ENCODE measurements around the gene SNRNP48.

The SNRNP48 gene

GRCh38 chr6:7593229-7593628 is 3.2 kb downstream of the SNRNP48 start:
- DNase-seq (ENCODE audit: low read depth, low spot score): no peak

GRCh38 chr6:7594579-7595125 is 4.7 kb downstream of the SNRNP48 start:
- DNase-seq (ENCODE audit: low read depth, low spot score): no peak

GRCh38 chr6:7604003-7604402 is 14.0 kb downstream of the SNRNP48 start:
- no peak for DNase-seq (ENCODE audit: low read depth, low spot score)

GRCh38 chr6:7604506-7604905 is 14.5 kb downstream of the SNRNP48 start:
- DNase-seq (ENCODE audit: low read depth, low spot score): no peak

- DNase-seq (ENCODE audit: low read depth, low spot score): no peak
Observed at GRCh38 chr6:7615611-7616383, 25.8 kb downstream of the SNRNP48 start.

GRCh38 chr6:7617801-7618764 is 28.1 kb downstream of the SNRNP48 start:
- DNase-seq (ENCODE audit: low read depth, low spot score): no peak

- no peak for DNase-seq (ENCODE audit: low read depth, low spot score)
Observed at GRCh38 chr6:7621761-7622160, 31.8 kb downstream of the SNRNP48 start.

GRCh38 chr6:7624796-7625710 is 35.1 kb downstream of the SNRNP48 start:
- DNase-seq (ENCODE audit: low read depth, low spot score): no peak

GRCh38 chr6:7628479-7628878 is 38.5 kb downstream of the SNRNP48 start:
- no peak for DNase-seq (ENCODE audit: low read depth, low spot score)

- no peak for DNase-seq (ENCODE audit: low read depth, low spot score)
Observed at GRCh38 chr6:7628909-7629308, 38.9 kb downstream of the SNRNP48 start.

- no peak for DNase-seq (ENCODE audit: low read depth, low spot score)
Observed at GRCh38 chr6:7629321-7629720, 39.3 kb downstream of the SNRNP48 start.

GRCh38 chr6:7630792-7631191 is 40.8 kb downstream of the SNRNP48 start:
- DNase-seq (ENCODE audit: low read depth, low spot score): no peak

- DNase-seq (ENCODE audit: low read depth, low spot score): no peak
Observed at GRCh38 chr6:7631466-7631865, 41.5 kb downstream of the SNRNP48 start.

- no peak for DNase-seq (ENCODE audit: low read depth, low spot score)
Observed at GRCh38 chr6:7632501-7633290, 42.7 kb downstream of the SNRNP48 start.

- no peak for DNase-seq (ENCODE audit: low read depth, low spot score)
Observed at GRCh38 chr6:7633361-7633760, 43.4 kb downstream of the SNRNP48 start.

- DNase-seq (ENCODE audit: low read depth, low spot score): no peak
Observed at GRCh38 chr6:7636151-7636550, 46.2 kb downstream of the SNRNP48 start.

- DNase-seq (ENCODE audit: low read depth, low spot score): no peak
Observed at GRCh38 chr6:7637533-7637932, 47.5 kb downstream of the SNRNP48 start.

GRCh38 chr6:7639427-7639826 is 49.4 kb downstream of the SNRNP48 start:
- DNase-seq (ENCODE audit: low read depth, low spot score): no peak

GRCh38 chr6:7640016-7640415 is 50.0 kb downstream of the SNRNP48 start:
- no peak for DNase-seq (ENCODE audit: low read depth, low spot score)

All from brain pericyte (primary cell).